Retina (tissue), 1 donor: ENCODE results near the gene UBB.
A peak's percentile ranks its signal among the peaks of the same experiment; 100 is the strongest.

ENCODE experiments used
- DNase-seq: peaks from one replicate; pipeline ENCODE4 v3.0.0-alpha.2; 2016

Gene UBB

DNA sequence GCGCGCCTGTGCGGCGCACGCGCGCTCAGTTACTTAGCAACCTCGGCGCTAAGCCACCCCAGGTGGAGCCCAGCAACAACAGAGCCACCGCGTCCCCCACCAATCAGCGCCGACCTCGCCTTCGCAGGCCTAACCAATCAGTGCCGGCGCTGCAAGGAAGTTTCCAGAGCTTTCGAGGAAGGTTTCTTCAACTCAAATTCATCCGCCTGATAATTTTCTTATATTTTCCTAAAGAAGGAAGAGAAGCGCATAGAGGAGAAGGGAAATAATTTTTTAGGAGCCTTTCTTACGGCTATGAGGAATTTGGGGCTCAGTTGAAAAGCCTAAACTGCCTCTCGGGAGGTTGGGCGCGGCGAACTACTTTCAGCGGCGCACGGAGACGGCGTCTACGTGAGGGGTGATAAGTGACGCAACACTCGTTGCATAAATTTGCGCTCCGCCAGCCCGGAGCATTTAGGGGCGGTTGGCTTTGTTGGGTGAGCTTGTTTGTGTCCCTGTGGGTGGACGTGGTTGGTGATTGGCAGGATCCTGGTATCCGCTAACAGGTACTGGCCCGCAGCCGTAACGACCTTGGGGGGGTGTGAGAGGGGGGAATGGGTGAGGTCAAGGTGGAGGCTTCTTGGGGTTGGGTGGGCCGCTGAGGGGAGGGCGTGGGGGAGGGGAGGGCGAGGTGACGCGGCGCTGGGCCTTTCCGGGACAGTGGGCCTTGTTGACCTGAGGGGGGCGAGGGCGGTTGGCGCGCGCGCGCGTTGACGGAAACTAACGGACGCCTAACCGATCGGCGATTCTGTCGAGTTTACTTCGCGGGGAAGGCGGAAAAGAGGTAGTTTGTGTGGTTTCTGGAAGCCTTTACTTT, at the start of gene UBB:
Gene UBB (plus strand): TSS at position 452 of the 856 bp plus-strand sequence. CDS start 817 bp downstream, outside the sequence.
- peak; percentile 99 for DNase-seq

- DNase-seq = no peak
Measured at GRCh38 chr17:16338391-16338790, 42.5 kb upstream of the UBB start.

DNA sequence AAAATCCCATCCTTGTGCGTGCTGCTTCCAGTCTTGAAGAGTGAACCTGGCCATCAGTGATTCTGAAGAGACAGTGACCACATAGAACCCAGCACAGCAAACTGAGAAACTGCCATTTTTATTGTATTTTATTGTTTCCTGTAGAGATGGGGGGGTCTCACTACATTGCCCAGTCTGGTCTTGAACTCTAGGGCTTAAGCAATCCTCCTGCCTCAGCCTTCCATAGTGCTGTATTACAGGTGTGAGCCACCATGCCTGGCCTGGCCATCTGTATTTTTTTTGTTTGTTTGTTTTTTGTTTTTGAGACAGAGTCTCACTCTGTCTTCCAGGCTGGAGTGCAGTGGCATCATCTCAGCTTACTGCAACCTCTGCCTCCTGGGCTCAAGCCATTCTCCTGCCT, 41.5 kb upstream of the UBB start:
- no peak for DNase-seq

- no peak for DNase-seq
Measured at GRCh38 chr17:16339959-16340358, 40.9 kb upstream of the UBB start.

DNA sequence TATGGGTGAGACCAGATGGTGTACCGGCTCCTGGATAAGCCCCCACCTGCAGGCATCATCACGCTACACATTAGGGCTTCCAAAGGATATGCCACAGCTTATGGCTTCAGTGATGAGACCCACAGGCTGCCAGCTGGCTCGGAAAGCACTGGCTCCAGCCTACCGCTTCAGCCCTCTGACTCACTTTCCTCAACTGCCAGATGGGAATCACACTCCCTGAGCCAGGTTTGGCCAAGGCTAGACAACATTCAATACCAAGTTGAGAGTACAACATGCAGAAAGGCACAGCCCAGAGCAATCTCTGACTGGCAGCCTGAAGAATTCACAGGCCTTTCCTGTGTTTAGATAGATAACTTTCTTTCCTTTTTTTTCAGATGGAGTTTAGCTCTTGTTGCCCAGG, 37.9 kb upstream of the UBB start:
- no peak for DNase-seq

DNA sequence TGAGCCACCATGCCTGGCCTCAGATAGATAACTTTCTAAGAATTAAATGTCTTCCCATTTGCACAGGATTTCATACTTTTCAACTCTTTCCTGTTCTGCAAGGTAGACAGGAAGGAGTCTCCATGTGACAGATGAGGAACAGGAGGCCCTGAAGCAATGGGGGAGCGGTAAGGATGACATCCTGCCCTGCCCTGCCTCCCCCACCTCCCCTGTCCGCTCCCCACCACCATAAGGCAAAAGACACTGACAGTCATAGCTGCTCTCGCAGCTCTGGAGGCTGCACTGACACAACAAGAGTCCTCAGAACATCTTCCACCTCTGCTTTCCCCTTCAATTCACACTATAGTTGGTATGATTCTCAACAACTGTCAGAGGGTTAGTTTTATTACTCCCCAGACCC, 37.3 kb upstream of the UBB start:
- DNase-seq = no peak

DNA sequence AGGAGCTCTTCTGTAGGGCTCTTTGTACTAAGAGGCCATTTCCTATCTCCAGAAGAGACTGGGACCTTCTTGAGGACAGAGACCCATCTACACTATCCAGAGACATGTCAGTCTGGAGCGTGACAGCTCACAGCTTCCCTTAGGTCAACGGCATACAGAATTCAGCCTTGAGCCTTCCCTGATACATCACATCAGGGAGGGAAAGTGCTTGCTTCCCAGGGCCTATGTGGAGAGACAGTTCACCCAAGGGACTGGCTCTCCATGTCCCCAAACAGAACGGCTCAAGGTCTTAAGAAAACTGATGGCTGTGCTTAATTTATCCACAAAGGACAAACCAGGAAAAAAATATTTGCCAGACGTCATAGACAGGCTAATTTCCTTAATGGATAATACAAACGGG, 35.3 kb upstream of the UBB start:
- no peak for DNase-seq

DNA sequence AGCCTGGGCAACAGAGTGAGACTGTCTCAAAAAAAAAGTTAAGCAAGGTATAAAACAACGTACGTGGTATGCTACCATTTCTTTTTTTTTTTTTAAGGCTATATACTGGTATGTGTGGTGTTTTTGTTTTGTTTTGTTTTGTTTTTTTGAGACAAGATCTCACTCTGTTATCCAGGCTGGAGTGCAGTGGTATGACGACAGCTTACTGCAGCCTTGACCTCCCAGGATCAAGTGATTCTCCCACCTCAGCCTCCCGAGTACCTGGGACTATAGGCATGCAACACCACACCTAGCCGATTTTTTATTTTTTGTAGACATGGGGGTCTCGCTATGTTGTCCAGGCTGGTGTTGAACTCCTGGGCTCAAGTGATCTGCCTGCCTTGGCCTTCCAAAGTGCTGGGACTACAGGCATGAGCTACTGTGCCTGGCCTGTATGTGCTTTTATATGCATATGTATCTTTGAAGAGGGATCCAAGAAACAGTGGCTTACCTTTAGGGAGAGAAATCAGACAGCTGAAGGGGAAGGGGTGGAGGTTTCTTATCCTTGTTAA, 34.1 kb upstream of the UBB start:
- no peak for DNase-seq

DNA sequence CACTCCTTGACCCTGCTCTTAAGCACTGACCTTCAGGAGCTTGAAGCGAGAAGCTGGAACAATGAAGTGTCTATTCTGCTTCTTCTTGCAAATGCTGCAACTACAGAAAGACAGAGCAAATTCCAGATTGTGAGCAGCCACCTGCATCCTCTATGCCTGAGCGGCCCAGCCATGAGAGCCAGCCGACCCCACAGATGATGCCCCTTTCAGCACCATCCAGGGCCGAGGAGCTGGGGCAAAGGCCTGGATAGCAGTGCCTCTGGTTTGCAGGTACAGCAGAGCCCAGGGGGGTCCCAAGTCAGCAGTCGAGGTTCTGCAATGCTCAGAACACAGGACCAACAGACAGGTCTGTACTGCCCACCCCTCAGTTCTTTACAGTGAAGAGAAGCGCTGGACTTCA, 32.3 kb upstream of the UBB start:
- DNase-seq = no peak

DNA sequence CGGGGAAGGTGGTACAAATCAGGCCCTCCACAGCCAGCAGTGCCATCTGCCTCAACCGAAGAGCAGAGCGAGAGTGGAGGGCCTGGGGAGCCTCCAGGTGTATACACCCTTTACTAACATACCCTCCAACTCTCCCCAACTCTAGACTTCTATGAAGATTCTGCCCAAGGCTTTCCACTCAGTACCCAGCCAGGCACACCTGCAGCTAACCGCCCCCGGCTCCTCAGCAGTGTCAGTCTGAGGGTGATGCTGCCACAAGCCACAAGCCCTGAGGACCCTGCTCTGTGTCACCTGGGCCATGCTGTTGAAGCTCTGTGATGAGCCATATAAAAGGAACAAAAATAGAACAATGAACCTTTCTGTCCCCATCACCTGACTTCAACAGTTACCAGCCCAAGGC, 31.5 kb upstream of the UBB start:
- no peak for DNase-seq

DNA sequence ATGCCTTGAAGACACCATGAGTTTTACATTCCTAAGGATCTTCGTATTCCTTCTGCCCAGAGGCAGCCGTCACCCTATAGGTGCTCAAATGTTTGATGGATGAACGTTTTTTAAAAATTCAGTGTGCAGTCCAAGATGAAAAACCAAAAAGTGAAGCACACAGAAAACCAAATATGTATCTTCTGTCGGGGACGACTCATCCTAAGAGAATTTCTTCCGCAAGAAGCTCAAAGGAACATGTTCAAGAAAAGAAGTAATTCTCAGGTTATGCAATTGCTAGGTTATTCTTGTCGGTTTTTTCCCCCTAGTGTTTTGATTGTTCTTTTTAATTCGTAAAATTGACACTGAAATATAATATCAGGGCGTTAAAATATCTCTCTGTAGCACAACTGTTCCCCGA, 29.1 kb upstream of the UBB start:
- DNase-seq = no peak

- peak; percentile 92 for DNase-seq
Measured at GRCh38 chr17:16352303-16352666, 28.6 kb upstream of the UBB start.

GRCh38 chr17:16352667-16353316, 28.1 kb upstream of the UBB start:
- DNase-seq = peak; percentile 93

DNA sequence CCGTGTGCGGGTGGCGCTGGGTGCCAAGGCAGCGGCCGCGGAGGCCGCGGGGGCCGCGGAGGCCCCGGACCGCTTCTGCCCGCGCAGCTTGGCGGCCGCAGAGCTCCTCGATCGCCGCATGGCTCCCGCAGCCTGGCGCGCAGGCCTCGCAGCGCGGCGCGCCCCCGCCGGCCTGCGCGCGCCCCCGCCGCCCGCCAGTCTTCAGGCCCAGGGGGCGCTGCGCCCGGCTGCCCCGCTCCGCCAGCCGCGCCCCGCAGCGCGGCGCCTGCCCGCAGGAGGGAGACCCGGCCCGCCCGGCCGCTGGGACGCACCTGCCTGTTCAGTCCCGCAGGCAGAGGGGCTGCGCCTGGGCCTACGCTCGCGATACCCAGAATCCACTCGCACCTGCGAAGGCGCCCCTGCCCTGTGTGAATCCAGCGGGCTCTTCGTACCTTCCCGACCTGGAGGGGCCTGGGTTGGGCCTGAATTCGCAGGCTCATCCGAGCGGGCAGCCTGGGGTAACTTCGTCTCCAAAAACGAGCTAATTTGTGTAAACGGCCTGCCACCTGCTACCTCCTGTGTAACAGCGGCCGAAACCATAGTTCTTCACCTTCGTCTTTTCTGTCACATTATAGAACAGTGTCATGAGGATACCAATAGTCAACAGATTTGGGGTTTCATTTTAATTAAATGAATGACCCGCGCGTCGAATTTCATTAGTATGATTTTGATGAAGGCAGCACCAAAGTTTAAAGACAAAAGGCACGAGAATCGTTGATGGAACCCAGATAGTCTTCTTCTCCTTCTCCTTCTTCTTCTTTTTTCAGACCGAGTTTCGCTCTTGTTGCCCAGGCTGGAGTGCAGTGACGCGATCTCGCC, 27.3 kb upstream of the UBB start, which contains the start of gene CENPV:
Gene CENPV (minus strand): TSS at position 153 of the 858 bp plus-strand sequence. CDS start 33 bp downstream, at position 120.
- DNase-seq = peak; percentile 78

DNA sequence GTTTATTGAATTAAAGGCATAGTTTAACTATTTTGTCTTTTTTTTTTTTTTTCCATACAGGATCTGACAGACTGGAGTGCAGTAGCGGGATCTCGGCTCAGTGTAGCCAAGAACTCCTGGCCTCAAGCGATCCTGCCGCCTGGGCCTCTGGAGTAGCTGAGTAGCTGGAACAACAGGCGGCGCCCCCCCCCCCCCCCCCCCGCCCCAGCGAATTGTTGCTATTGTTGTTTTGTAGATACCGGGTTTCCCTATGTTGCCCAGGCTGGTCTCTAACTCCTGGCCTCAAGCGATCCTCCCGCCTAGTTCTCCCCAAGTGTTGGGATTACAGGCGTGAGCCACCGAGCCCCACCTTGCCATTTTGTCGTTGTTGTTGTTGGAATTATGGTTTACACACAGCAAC, 26.3 kb upstream of the UBB start:
- no peak for DNase-seq

DNA sequence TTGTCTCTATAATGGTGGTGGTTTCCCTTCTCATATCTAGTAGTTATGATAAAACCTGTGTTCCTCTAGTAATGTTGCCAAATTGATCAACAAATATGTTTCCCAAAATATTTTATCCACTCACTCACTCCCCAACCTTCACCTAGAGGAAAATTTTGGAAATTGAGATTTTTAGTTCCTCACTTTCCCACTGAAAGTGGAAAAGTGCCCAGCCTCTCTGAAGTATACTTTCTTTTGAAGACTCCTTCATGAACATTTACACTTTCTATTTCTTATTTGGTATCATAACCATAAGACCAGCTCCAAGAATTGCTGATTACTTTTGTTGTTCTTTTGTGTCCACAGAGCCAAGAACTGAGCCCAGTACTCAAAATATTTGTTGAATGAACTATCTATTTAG, 22.5 kb upstream of the UBB start:
- no peak for DNase-seq

GRCh38 chr17:16361874-16362273, 19.0 kb upstream of the UBB start:
- no peak for DNase-seq

- DNase-seq = peak; percentile 70
Measured at GRCh38 chr17:16363749-16364536, 16.9 kb upstream of the UBB start.

- DNase-seq = no peak
Measured at GRCh38 chr17:16364625-16365024, 16.3 kb upstream of the UBB start.

DNA sequence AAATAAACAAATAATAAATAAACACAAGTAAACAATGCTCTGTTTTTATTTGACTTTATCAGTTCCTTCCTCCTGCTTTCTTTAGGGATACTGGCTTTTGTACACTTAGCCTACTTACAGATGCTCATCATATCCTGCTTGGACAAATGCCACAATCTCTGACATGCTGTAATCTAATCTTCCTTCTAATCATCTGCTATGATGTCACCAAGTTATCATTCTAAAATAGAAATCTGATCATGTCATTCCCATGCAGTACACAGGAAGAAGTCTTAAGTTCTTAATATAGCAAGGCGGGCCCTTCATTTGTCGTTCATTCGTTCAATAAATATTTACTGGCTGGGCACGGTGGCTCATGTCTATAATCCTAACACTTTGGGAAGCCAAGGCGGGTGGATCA, 9.1 kb upstream of the UBB start:
- DNase-seq = no peak

- no peak for DNase-seq
Measured at GRCh38 chr17:16374146-16374938, 6.5 kb upstream of the UBB start.
